Transverse colon (tissue), 4 donors: ENCODE measurements around the gene ACSS1.

Source experiments
- POLR2A ChIP-seq: fragments of 450-650 bp; IDR thresholded peaks from one replicate; pipeline ENCODE4 v1.6.1; 2016; ENCODE audit warnings: antibody characterized with exemption, mild to moderate bottlenecking, moderate library complexity
- POLR2AphosphoS5 ChIP-seq, 3 donors: sonication (generic); formaldehyde crosslinking; IDR thresholded peaks; one replicate each; pipeline ENCODE4 v1.6.1; 2016; ENCODE audit warnings: antibody characterized with exemption in 3 of 3
- TF ChIP-seq, protein P1 (sequence below), 5 experiments: fragments of 200-600 bp in 3 of 5; fragments of 450-650 bp in 2 of 5; sonication (generic) in 3 of 5; IDR thresholded peaks; 1 replicate in 2 of 5; 2 replicates in 3 of 5; pipeline ENCODE4 v1.5.1; 2016 to 2017; ENCODE audit warnings: antibody characterized with exemption in 5 of 5, inconsistent platforms in 3 of 5, mild to moderate bottlenecking in 2 of 5, moderate library complexity in 1 of 5

DNA sequence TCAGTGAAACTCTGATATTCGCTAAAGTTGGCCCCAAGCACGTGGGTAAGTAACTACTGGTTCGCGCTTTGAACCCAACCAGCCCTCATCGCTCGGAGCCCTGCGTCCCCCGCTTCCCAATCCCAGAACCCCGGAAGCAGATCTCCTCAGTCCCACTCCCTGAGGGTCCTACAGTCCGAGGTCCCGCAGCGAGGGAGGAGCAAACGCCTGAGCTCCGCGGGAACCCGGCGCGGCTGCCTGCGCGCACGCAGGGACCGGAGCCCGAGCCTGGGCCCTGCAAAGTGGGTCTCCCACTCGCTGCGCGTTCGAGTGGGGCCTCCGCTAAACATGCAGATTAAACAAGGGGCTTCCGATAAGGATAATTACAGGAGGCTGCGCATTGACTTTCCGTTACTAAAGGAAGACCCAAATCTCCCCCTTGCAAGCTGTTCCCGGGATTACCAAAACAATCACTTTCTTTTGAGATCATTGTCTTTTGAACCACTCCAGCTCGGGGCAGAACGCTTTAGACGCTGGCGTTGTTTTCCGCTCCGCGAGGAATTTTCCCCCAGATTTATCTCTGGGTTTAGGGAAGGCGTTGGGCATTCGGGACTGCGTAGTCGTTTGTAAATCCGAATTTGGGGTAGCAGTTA, 25.3 kb upstream of the ACSS1 start:
- TF ChIP-seq POLR2A = no peak
- no peak for TF ChIP-seq POLR2AphosphoS5 (IDR thresholded peaks at IDR 0.05)
- TF ChIP-seq, protein P1, sequence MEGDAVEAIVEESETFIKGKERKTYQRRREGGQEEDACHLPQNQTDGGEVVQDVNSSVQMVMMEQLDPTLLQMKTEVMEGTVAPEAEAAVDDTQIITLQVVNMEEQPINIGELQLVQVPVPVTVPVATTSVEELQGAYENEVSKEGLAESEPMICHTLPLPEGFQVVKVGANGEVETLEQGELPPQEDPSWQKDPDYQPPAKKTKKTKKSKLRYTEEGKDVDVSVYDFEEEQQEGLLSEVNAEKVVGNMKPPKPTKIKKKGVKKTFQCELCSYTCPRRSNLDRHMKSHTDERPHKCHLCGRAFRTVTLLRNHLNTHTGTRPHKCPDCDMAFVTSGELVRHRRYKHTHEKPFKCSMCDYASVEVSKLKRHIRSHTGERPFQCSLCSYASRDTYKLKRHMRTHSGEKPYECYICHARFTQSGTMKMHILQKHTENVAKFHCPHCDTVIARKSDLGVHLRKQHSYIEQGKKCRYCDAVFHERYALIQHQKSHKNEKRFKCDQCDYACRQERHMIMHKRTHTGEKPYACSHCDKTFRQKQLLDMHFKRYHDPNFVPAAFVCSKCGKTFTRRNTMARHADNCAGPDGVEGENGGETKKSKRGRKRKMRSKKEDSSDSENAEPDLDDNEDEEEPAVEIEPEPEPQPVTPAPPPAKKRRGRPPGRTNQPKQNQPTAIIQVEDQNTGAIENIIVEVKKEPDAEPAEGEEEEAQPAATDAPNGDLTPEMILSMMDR (IDR thresholded peaks at IDR 0.05) = no peak
